CD4-positive, alpha-beta T cell treated with Interleukin-6 at 100 ng/mL for 8 hours (primary cell): Measurements from ENCODE around the gene ABI1.
"Not testable (repeated sequence)": the region's sequence is repeated elsewhere in the genome, so short reads cannot be mapped to it uniquely, and the experiment has no call there.

ENCODE experiments used
- DNase-seq: peaks from one replicate; pipeline ENCODE4 v3.0.0-alpha.2; 2020; ENCODE audit warnings: mixed read lengths, low spot score

Gene ABI1

DNA sequence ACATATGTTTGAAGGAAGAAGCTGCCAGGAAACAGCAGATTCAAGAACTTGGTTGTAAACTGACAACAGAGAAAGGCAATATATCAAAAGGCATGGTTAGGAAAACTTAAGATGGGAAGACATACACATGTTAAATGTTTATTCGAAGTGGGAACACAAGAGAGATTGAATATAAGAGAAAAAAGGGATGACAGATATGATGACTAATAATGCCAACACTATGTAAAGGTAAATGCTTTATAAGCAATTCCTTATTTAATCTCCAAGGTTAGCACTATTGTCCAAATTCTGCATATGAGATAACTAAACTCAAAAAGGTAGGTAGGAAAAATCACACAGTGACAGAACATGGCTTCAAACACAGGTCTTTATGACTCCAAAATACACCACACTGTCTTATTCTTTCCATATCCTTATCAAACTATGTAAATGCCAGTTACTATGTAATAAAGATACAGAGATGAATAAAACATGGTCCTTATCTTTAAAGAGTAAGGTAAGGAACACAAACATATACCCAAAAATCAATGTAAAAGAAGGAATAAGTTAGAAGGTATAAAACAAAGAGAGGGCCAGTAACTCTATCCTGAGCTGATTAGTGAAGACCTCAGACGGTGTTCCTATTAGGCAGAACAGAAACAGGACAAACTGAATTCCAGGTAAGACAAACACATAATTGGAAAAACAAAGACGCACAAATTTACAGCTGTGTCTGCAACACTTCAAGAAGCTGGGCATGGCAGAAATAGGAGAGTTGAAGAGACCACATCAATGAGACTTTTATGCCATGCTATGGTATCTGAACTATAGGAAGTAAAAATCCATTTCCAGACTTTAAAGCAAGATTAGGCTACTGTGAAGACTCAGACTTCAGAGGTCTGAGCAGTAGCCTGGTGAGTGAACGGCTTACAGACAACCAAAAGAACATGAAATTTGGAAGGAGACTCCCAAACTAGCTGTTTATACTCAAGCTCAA lies 56.1 kb downstream of the ABI1 start:
- no peak for DNase-seq

GRCh38 chr10:26803849-26804248 lies 56.9 kb downstream of the ABI1 start:
- DNase-seq, result no peak

GRCh38 chr10:26802527-26802926 lies 58.2 kb downstream of the ABI1 start:
- DNase-seq, result no peak

- DNase-seq, result no peak
Measured at GRCh38 chr10:26801831-26802230, 58.9 kb downstream of the ABI1 start.

DNA sequence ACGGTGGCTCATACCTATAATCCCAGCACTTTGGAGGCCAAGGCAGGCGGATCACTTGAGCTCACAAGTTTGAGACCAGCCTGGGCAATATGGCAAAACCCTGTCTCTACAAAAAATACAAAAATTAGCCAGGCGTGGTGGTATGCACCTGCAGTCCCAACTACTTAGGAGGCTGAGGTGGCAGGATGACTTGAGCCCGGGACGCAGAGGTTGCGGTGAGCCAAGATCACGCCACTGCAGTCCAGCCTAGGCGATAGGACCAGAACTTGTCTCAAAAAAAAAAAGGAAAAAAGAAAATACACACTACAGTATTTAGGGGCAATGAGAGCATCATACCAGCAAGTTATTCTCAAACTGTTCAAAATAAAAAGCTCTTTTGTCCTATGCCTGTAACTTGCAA lies 59.5 kb downstream of the ABI1 start:
- no peak for DNase-seq

- DNase-seq, result no peak
Measured at GRCh38 chr10:26800468-26800867, 60.3 kb downstream of the ABI1 start.

- DNase-seq, result no peak
Measured at GRCh38 chr10:26799342-26799741, 61.4 kb downstream of the ABI1 start.

- no peak for DNase-seq
Measured at GRCh38 chr10:26798298-26798697, 62.5 kb downstream of the ABI1 start.

DNA sequence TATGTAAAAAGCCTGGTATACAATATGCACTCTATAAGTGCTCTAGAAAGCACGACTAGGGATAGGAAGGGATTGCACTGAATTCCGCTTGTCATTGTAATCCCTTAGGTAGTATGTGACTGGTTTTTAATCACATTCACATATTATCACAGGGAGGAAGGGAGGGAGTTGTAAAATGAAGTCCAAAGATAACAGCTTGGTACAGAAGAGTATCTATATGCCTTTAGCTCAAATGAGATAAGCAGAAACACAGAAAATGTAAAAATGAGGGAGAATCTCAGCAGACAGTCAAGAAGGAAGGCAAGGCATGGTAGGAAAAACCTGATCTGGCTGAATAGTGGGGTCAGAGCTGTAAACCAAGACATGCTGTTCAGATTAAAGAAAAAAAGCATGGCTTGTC lies 63.4 kb downstream of the ABI1 start:
- DNase-seq, result no peak

- DNase-seq, result no peak
Measured at GRCh38 chr10:26792758-26793495, 67.8 kb downstream of the ABI1 start.

DNA sequence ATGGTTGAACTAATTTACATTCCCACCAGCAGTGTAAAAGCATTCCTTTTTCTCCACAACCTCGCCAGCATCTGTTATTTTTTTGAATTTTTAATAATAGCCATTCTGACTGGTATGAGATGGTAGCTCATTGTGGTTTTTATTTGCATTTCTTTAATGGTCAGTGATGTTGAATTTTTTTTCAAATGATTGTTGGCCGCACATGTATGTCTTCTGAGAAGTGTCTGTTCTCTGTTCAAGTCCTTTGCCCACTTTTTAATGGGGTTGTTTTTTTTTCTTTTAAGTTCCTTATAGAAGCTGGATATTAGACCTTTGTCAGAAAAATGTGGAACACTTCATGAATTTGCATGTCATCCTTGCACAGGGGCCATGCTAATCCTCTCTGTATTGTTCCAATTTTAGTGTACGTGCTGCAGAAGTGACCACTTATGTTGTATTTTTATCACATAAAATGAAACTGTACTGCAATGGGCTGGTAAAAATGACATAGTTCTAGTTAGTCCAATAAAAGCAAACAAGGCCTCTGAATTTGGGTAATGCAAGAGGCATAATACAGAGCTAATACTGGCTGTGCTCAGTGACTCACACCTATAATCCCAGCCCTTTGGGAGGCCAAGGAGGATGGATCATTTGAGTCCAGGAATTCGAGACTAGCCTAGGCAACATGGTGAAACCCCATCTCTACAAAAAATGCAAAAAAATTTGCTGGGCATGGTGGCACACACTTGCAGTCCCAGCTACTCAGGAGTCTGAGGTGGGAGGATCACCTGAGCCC lies 70.3 kb downstream of the ABI1 start:
- DNase-seq, result no peak

DNA sequence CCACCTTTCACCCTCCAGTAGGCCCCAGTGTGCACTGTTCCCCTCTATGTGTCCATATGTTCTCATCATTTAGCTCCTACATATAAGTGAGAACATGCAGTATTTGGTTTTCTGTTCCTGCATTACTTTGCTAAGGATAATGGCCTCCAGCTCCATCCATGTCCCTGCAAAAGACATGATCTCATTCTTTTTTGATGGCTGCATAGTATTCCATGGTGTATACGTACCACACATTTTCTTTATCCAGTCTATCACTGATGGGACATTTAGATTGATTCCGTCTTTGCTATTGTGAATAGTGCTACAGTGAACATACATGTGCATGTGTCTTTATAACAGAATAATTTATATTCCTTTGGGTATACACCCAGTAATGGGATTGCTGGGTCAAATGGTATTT lies 71.0 kb downstream of the ABI1 start:
- DNase-seq, result not testable (repeated sequence)

DNA sequence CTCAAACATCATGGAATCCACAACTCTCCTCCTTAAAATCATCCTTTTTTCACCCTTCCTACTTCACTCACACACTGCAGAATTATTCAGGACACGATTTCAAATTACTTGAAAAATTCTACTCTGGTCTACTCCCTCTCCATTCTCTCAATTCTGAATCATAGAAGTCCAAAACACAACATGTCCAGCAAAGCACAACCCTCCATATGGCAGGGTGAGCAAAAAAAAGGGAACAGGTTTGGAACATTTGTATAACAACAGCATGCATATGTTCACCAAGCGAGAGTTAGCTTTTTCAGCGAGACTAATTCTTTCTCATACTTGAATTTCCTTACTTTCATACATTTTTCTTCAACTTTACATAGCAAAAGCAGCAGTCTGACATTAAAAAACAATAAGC lies 73.4 kb downstream of the ABI1 start:
- no peak for DNase-seq

GRCh38 chr10:26781797-26782196 lies 79.0 kb downstream of the ABI1 start:
- DNase-seq, result no peak

- no peak for DNase-seq
Measured at GRCh38 chr10:26780793-26781601, 79.8 kb downstream of the ABI1 start.

GRCh38 chr10:26780106-26780792 lies 80.5 kb downstream of the ABI1 start:
- no peak for DNase-seq

GRCh38 chr10:26779176-26779860 lies 81.4 kb downstream of the ABI1 start:
- no peak for DNase-seq

DNA sequence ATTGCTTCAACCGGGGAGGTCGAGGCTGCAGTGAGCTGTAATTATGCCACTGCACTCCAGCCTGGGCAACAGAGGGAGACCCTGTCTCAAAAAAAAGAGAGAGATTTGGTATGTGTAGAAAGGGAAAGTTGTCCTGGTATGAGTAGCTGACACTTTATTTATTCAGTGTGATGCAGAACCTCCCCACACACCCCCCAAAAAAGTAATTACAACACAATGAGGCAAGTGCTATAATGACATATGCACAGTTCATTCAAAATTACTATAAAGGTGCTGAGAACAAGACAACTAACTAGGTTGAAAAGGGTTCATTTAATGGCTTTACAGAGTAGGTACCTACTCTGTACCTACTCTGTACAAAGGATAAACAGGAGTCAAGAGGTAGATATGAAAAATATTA lies 83.1 kb downstream of the ABI1 start:
- no peak for DNase-seq

DNA sequence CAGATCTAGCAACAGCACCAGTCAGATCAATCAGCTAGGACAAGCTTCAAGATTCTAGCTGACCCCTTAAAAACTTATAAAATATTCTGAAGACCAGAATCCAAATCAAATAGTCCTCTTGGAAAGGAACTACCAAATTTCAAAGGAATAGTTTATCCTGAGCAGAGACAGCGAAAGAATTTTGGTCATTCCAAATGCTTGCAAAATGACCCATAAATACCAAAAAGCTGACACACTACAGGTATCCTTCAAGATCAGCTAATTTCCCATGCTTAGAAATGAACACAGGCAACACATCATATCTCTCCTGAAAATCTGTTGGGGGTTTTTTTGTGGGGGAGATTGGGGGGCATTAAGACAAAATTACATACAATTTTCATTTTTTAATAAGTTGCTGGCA lies 84.5 kb downstream of the ABI1 start:
- no peak for DNase-seq

- DNase-seq, result no peak
Measured at GRCh38 chr10:26773633-26774032, 87.1 kb downstream of the ABI1 start.
